ENCODE data around the gene FRG2C. TPM values are rescaled to one million over a fixed set of nuclear protein-coding genes. Genes with fewer than 3 reads are reported as not detected.
"Not testable (repeated sequence)": the region's sequence is repeated elsewhere in the genome, so short reads cannot be mapped to it uniquely, and the experiment has no call there.

The FRG2C gene
- polyA plus RNA-seq, 4 donors: not detected

DNA sequence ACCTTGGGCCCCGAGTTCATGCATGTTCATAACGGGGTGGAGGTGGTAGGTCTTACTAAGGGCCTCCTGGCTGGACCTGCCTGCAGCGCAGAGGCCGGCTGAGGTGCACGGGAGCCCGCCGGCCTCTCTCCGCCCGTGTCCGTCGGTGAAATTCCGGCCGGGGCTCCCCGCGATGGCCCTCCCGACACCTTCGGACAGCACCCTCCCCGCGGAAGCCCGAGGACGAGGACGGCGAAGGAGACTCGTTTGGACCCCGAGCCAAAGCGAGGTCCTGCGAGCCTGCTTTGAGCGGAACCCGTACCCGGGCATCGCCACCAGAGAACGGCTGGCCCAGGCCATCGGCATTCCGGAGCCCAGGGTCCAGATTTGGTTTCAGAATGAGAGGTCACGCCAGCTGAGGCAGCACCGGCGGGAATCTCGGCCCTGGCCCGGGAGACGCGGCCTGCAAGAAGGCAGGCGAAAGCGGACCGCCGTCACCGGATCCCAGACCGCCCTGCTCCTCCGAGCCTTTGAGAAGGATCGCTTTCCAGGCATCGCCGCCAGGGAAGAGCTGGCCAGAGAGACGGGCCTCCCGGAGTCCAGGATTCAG, 4.7 kb downstream of the FRG2C start:
- DNase-seq (ENCODE audit: low read depth in 4 of 4, low spot score in 3 of 4): not testable (repeated sequence)

DNA sequence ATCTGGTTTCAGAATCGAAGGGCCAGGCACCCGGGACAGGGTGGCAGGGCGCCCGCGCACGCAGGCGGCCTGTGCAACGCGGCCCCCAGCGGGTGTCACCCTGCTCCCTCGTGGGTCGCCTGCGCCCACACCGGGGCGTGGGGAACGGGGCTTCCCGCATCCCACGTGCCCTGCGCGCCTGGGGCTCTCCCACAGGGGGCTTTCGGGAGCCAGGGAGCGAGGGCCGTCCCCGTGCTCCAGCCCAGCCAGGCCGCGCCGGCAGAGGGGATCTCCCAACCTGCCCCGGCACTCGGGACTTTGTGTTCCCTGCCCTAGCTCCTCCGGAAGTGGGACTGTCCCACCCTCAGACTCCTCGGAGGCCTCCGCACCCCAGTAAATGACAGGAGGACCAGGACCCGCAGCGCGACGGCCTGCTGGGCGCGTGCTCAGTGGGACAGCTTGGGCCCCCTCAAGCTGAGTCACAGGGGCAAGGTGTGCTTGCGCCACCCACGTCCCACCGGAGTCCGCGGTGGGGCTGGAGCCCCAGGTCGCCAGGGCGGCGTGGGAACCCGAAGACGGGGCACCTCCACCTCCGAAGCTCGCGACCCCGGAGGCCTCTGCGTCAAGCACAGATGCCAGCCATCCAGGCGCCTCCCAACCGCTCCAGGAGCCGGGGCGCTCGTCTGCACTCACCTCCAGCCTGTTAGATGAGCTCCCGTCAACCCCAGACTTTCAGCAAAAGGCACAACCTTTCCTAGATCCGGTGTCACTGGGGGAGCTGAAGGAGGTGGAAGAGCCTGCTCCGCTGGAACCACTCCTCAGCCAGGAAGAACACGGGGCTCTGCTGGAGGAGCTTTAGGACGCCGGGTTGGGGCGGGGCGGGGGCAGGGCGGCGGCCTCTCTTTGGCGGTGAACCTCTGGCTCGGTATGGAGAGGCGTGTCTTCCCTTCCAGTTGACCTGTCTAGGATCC, 5.5 kb downstream of the FRG2C start:
- DNase-seq (ENCODE audit: low read depth in 4 of 4, low spot score in 3 of 4): not testable (repeated sequence)

DNA sequence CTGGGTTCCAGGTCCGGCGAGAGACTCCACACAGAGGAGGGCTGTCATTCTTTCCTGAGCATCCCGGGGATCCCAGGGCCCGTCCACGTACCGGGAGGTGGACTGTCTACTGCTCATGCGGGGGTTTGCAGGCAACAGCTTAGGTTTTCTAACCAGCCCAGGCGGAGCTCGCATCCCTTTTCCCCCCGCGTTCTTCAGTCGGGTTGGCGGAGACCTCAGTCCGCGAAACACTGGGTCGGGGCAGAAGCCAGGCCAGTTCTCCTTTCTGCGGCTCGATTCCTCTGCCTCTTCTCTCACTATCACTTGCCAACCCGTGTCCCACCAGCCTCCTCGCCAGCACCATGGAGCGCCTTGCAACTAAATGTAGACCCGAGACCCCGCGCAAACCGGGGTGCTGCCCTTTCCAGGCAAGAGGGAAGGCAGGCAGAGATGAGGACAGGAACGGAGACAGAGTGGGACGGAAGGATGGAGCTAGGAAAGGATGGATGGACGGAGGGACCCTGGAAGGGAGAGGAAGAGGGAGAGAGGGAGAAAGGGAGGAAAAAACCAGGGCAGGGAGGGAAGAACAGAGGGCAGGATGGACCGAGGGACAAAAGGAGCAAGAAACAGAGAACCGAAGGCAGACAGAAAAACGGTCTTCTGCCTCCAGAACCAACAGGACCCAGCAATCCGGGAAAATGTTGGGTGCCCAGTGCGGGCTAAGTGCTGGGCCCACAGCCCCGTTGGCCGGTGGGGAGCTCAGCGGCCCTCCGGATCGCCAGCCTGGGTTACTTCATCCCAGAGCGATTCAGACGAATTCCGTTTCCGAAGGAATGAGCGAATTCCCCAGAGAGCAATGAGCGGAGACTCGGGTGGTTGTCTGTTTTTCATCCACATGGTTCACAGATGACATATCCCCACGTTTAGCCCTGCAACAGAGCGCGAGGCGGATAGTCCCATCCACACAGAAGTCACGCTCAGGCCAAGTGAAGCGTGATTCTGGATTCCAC, 6.5 kb downstream of the FRG2C start:
- not testable (repeated sequence) for DNase-seq (ENCODE audit: low read depth in 4 of 4, low spot score in 3 of 4)

DNA sequence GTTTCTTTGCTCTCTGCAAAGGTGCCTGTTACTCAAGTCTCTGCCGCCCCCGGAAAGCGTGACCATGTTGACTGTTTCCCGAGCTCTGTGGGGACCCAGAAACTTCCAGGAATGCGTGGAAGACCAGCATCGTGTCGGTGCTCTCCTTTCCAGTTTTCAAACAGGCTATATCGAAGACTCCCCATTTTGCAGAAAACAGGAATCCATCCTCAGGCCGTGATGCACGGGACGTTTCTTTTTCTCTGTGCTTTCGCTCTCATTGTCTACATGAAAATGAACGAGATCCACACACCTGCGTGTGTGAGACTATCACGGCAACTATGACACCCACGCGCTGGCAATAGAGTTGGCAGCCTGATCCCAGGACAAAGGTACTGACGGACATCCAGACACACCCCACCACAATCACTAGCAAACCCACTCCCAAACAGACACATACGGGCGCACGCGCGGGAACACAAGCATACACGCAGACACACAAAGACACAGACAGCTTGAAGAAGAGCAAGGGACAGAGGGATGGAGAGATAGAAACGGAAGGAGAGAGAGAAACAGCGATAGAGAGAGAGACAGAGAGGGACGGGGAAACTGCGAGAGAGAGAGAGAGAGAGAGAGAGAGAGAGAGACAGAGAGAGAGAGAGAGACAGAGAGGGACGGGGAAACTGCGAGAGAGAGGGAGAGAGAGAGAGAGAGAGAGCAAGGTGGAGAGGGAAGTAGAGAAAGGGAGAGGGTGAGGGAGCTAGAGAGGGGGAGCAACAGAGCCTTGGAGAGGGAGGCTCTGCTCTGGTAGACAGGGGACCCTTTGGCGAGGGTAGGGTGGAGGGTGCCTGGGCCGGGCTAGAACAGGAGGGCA, 7.4 kb downstream of the FRG2C start:
- not testable (repeated sequence) for DNase-seq (ENCODE audit: low read depth in 4 of 4, low spot score in 3 of 4)

DNA sequence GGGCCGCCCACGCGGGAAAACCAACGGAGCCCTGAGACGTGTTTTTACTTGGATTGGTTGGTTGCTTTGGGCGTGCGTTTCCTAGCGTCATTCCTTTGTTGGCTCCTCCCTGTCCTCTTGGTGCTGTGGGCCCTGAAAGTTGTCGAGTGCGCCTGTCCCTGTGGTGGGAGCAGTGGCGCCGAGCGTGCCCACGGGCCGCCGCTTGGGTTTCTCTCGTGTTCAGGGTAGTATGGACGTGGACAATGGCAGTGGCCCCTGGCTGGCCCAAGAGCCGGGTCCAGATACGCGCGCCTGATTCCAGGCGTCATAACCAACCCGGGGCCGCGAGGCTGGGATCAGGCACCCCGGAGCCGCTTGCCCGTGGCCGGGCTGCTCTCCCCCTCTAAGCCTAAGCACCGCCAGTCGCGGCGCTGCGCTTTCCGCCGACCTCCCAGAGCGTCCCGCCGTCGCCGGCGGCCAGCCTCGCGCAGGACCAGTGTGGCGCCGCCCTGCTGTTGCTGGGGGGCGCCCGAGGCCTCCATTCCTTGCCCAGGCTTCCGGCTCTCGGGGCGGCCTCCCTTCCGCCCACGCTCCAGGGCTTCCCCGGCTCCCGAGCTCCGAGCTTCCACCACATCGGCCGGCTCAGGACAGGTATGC, 8.1 kb downstream of the FRG2C start:
- DNase-seq (ENCODE audit: low read depth in 4 of 4, low spot score in 3 of 4): not testable (repeated sequence)

- not testable (repeated sequence) for DNase-seq (ENCODE audit: low read depth in 4 of 4, low spot score in 3 of 4)
Measured at GRCh38 chr3:75683965-75684364, 19.8 kb downstream of the FRG2C start.

DNA sequence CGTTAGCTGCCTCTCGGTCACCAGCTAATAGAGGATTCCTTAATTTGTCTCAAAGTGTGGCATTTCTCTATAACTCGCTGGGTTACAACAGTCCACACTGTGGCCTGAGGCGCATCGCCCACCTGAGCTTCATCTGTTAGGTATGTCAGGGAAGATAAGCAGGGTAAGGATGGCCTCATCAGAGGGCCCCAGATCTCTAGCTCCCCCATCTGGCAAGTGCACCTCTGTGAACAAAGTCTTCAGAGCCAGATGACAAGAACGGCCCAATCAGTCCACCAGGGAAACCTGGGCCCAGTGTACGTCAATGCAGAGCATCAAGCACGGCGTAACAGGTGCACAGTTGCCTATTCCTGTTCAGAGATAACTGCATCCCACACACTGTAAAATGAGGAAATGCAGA, 23.2 kb downstream of the FRG2C start:
- no peak for DNase-seq (ENCODE audit: low read depth in 4 of 4, low spot score in 3 of 4)

DNA sequence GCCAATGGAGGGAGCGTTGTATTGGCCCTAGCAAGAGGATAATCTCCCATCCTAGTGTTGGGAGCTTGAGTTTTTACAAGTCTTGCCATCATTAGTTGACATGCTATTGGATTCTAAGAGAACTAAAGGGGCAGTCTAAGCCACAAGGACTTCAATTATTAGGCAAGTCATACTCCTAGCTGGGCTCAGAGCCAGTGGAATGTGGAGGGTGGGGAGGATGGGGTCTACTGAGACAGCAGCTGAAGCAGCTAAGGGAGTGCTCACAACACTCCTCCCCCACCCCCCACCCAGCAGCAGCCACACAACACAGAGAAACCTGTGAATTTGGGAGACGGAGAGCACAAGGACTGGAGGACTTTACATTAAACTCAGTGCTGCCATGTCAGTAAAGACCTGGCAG, 27.9 kb downstream of the FRG2C start:
- DNase-seq (ENCODE audit: low read depth in 4 of 4, low spot score in 3 of 4): no peak

Other genes starting within 250 kb of the FRG2C start
- 10 to 100 TPM; 13.0 to 20.8 (median 16.9) TPM for gene ZNF717, start 121.2 kb downstream of the FRG2C start, polyA plus RNA-seq (ENCODE audit: insufficient read length in 4 of 4)